HepG2 (cell line): ENCODE measurements around the gene KRTAP5-6. TPM values are rescaled to one million over a fixed set of nuclear protein-coding genes. Genes with fewer than 3 reads are reported as not detected.

Experiments
- REPIN1 ChIP-seq: sonication (generic); formaldehyde crosslinking; IDR thresholded peaks from 2 replicates; pipeline ENCODE4 v1.8.0; 2022; ENCODE audit warnings: missing genetic modification reagents, low read depth, mild to moderate bottlenecking, borderline replicate concordance
- ZNF343 ChIP-seq: sonication (generic); formaldehyde crosslinking; IDR thresholded peaks from 2 replicates; pipeline ENCODE4 v1.4.0; 2020; ENCODE audit warnings: mild to moderate bottlenecking, missing genetic modification reagents
- ZNF451 ChIP-seq: sonication (generic); formaldehyde crosslinking; IDR thresholded peaks from 2 replicates; pipeline ENCODE4 v1.5.0; 2020; ENCODE audit warnings: mild to moderate bottlenecking, missing genetic modification reagents
- ZNF768 ChIP-seq: sonication (generic); formaldehyde crosslinking; IDR thresholded peaks from 2 replicates; pipeline ENCODE4 v1.4.0; 2020; ENCODE audit warnings: missing genetic modification reagents
- polyA plus RNA-seq, 8 experiments: library from polyadenylated mRNA; depleted of rRNA in 3 of 8; stranded (reverse) in 7 of 8; unstranded in 1 of 8; fragments of >200 nt; fragmentation: Illumina TruSeq in 4 of 8; extraction: Trizol in 4 of 8; gene quantifications; 2 replicates each; pipeline versions ENCODE4 v1.2.1 to v1.2.3, GENCODE V29; 2011 to 2016; ENCODE audit warnings: low read depth in 4 of 8, missing spikeins in 1 of 8, mixed read lengths in 1 of 8; ENCODE audit not compliant: insufficient read depth in 1 of 8
- total RNA-seq, 5 experiments: library from RNA; depleted of rRNA; stranded (reverse); fragments of >200 nt; fragmentation: Illumina TruSeq; extraction: Trizol; gene quantifications; 2 replicates each; pipeline ENCODE4 v1.2.3, GENCODE V29; 2016; ENCODE audit warnings: low read depth in 1 of 5
- TF ChIP-seq, protein P1 (sequence below), 2 experiments: fragments of 450-650 bp in 1 of 2; sonication (generic) in 1 of 2; formaldehyde crosslinking in 1 of 2; IDR thresholded peaks; 2 replicates each; pipeline versions ENCODE4 v1.6.1 to v1.8.0; 2016 to 2022; ENCODE audit warnings: antibody characterized with exemption in 1 of 2, mild to moderate bottlenecking in 1 of 2, missing genetic modification reagents in 1 of 2

KRTAP5-6 gene
- total and polyA plus RNA-seq, 2 of the 13 experiments (the other 11 are each of a cell fraction or from before 2014, with no cell fraction given), result not detected

DNA sequence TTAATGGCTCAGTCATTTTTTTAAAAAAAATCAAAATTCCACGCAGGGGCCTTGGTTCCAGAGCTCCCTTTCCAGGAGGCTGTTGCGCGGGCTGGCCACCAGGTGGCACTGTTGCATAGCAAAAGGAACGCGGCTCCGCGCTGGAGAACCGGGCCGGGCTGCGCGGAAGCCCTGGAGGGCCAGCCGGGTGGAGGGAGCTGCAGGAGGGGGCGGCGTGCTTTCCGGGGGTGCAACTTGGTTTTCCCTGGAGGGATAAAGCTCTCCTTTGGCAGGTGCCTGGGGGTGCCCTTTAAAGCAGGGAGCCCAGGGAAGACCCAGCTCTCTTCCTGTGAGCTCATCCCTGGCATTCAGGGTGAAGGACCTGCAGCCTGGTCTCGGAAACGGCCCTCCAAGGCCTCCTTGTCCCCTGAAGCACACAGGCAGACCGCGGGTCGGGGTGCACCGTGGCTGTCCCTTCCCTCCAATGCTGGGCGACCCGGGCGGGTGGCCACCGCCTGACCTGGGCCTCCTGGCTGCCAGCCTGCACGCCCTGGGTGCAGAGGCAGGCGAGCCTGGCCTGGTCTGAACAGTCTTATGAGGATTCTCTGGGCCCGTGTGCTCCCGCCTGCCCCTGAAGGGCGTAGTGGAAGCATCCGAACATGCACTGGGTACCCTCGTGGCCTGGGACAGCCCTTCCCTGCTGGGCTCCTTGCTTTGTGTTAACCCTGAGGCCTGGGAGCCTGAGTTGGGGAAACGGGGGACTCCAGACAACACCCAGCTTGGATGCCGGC is 44.0 kb upstream of the KRTAP5-6 start (continued):
- TF ChIP-seq, protein P1, sequence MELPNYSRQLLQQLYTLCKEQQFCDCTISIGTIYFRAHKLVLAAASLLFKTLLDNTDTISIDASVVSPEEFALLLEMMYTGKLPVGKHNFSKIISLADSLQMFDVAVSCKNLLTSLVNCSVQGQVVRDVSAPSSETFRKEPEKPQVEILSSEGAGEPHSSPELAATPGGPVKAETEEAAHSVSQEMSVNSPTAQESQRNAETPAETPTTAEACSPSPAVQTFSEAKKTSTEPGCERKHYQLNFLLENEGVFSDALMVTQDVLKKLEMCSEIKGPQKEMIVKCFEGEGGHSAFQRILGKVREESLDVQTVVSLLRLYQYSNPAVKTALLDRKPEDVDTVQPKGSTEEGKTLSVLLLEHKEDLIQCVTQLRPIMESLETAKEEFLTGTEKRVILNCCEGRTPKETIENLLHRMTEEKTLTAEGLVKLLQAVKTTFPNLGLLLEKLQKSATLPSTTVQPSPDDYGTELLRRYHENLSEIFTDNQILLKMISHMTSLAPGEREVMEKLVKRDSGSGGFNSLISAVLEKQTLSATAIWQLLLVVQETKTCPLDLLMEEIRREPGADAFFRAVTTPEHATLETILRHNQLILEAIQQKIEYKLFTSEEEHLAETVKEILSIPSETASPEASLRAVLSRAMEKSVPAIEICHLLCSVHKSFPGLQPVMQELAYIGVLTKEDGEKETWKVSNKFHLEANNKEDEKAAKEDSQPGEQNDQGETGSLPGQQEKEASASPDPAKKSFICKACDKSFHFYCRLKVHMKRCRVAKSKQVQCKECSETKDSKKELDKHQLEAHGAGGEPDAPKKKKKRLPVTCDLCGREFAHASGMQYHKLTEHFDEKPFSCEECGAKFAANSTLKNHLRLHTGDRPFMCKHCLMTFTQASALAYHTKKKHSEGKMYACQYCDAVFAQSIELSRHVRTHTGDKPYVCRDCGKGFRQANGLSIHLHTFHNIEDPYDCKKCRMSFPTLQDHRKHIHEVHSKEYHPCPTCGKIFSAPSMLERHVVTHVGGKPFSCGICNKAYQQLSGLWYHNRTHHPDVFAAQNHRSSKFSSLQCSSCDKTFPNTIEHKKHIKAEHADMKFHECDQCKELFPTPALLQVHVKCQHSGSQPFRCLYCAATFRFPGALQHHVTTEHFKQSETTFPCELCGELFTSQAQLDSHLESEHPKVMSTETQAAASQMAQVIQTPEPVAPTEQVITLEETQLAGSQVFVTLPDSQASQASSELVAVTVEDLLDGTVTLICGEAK (IDR thresholded peaks at IDR 0.05), result no peak
- TF ChIP-seq, protein P1 (CRISPR knock-in tag; IDR thresholded peaks at IDR 0.05), result no peak
- TF ChIP-seq ZNF343 (CRISPR knock-in tag), result no peak
- peak; percentile 11; the same call in 1 of the 2 replicates for TF ChIP-seq ZNF768 (CRISPR knock-in tag)
- 0 out of 2 replicates have a peak, but pooled peaks have one; percentile 18 for TF ChIP-seq REPIN1 (CRISPR knock-in tag)
- peak; percentile 79; the same call in 1 of the 2 replicates for TF ChIP-seq ZNF451 (CRISPR knock-in tag)
